Measurements from ENCODE around the gene OPCML. TPM values are rescaled to one million over a fixed set of nuclear protein-coding genes. Genes with fewer than 3 reads are reported as not detected.
A peak's percentile ranks its signal among the peaks of the same experiment; 100 is the strongest.

Gene OPCML
- total RNA-seq, 1 experiment from 2014 or later = not detected

DNA sequence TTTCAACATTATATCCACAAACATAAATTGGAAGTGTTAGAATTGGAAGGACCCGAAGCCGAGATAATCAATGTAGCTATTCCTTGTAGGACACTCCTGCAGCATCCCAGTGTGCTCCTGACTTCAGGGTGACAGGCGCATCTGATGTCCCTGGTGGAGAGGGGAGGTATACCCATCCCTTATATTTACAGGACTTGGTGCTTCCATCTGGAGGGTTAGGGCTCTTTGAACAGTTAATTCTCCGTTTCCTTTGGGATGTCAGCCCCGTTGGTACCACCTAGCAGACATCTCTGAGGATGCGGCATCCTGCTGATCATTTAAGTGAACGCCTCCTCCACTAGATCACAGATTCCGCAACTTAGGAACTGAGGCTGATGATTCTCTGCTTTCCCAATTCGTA, 451.3 kb downstream of the OPCML start:
- Histone ChIP-seq H3K36me3 (ENCODE audit: control insufficient read depth, insufficient read depth, low read length) (no peaks in the 10 kb centered on the region), H3K4me3 (ENCODE audit: low read depth in 2 of 2, low read length in 2 of 2) (no peak overlapping the region), H3K9me3 (ENCODE audit: control insufficient read depth, insufficient read depth, low read depth, low read length) (no peaks in the 10 kb centered on the region), H3K4me1 (ENCODE audit: control insufficient read depth, insufficient read depth, low read length) (no peaks in the 10 kb centered on the region), H3K27ac (ENCODE audit: low read length) (no peak overlapping the region), H3K27me3 (ENCODE audit: control insufficient read depth, insufficient read depth, low read length) (peaks cover 35% of the 10 kb centered on the region)
- DNase-seq (ENCODE audit: low read depth, low spot score) (no peak), ATAC-seq (no peak)
- intact Hi-C loops (cut with micrococcal nuclease; ENCODE audit: unreplicated experiment) = no loop called here
- ChIA-PET CTCF (interaction anchor here (1.5 kb wide), 1 partner anchor 754 kb away, joined by 4 read pairs; no protein-coding TSS in a partner anchor), POLR2A (no interaction called here)
- no TSS peak for BruUV-seq (replicated peaks)
- in situ Hi-C loops (cut with HindIII; ENCODE audit: low pct_unique_long_range_greater_than_20kb, low sequenced_read_pairs) = no loop called here
- TF ChIP-seq, protein P1, sequence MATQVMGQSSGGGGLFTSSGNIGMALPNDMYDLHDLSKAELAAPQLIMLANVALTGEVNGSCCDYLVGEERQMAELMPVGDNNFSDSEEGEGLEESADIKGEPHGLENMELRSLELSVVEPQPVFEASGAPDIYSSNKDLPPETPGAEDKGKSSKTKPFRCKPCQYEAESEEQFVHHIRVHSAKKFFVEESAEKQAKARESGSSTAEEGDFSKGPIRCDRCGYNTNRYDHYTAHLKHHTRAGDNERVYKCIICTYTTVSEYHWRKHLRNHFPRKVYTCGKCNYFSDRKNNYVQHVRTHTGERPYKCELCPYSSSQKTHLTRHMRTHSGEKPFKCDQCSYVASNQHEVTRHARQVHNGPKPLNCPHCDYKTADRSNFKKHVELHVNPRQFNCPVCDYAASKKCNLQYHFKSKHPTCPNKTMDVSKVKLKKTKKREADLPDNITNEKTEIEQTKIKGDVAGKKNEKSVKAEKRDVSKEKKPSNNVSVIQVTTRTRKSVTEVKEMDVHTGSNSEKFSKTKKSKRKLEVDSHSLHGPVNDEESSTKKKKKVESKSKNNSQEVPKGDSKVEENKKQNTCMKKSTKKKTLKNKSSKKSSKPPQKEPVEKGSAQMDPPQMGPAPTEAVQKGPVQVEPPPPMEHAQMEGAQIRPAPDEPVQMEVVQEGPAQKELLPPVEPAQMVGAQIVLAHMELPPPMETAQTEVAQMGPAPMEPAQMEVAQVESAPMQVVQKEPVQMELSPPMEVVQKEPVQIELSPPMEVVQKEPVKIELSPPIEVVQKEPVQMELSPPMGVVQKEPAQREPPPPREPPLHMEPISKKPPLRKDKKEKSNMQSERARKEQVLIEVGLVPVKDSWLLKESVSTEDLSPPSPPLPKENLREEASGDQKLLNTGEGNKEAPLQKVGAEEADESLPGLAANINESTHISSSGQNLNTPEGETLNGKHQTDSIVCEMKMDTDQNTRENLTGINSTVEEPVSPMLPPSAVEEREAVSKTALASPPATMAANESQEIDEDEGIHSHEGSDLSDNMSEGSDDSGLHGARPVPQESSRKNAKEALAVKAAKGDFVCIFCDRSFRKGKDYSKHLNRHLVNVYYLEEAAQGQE (IDR thresholded peaks at IDR 0.05; ENCODE audit: insufficient read depth in 1 of 2, low read depth in 2 of 2, low read length in 1 of 2) = no peak
- TF ChIP-seq, protein P2, sequence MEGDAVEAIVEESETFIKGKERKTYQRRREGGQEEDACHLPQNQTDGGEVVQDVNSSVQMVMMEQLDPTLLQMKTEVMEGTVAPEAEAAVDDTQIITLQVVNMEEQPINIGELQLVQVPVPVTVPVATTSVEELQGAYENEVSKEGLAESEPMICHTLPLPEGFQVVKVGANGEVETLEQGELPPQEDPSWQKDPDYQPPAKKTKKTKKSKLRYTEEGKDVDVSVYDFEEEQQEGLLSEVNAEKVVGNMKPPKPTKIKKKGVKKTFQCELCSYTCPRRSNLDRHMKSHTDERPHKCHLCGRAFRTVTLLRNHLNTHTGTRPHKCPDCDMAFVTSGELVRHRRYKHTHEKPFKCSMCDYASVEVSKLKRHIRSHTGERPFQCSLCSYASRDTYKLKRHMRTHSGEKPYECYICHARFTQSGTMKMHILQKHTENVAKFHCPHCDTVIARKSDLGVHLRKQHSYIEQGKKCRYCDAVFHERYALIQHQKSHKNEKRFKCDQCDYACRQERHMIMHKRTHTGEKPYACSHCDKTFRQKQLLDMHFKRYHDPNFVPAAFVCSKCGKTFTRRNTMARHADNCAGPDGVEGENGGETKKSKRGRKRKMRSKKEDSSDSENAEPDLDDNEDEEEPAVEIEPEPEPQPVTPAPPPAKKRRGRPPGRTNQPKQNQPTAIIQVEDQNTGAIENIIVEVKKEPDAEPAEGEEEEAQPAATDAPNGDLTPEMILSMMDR (IDR thresholded peaks at IDR 0.05) = 0 out of 2 replicates have a peak, but pooled peaks have one; percentile 10

DNA sequence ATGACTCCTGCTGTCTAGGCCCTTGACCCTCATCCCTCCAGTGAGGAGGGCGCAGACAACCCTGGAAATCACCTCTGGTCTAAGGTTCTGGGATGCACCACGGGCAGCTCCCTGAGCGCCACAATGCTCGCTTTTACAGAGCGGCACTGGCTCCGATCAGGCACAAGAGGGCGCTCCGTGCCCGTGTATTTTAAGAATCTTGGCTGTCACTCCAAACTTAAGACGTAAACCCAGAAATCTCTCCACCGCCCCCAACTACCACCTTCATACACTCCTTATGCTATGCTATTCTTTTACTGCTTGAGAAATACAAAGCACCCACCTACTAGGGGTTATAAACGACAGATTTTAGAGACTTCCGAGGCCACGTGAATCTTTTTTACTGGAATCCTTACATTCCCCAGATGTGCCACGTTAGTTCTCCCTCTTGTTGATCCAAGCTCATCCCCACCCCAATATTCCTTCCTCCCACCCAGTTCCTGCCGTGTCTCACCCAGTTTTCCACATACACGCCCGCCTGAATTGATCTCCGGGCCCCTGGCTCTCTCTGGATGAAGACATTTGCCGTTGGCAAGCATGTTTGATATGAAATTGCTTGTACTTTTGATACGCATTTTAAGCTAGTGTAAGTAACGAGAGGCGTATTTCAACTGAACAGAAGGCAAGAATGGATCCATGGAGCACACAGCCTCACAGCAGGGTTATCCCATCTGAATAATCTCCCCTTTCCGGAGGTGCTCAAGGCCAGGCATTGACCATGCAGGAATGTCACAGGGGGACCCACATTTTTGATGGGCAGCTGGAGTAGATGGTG, 453.5 kb downstream of the OPCML start:
- DNase-seq (ENCODE audit: low read depth, low spot score) (no peak), ATAC-seq (peak; percentile 83)
- Histone ChIP-seq H3K4me3 (ENCODE audit: low read depth in 2 of 2, low read length in 2 of 2) (peak overlapping the region in 1 of 2 experiments; percentile 9; a peak in 1 of 4 replicates), H3K9me3 (ENCODE audit: control insufficient read depth, insufficient read depth, low read depth, low read length) (no peaks in the 10 kb centered on the region), H3K27me3 (ENCODE audit: control insufficient read depth, insufficient read depth, low read length) (peaks cover 23% of the 10 kb centered on the region), H3K36me3 (ENCODE audit: control insufficient read depth, insufficient read depth, low read length) (no peaks in the 10 kb centered on the region), H3K27ac (ENCODE audit: low read length) (no peak overlapping the region), H3K4me1 (ENCODE audit: control insufficient read depth, insufficient read depth, low read length) (no peaks in the 10 kb centered on the region)
- POLR2A ChIA-PET = no interaction called here
- no peak for TF ChIP-seq TCF7L2 (IDR thresholded peaks at IDR 0.05; ENCODE audit: low read depth, low read length)
- TF ChIP-seq, protein P2 (IDR thresholded peaks at IDR 0.05) = peak; percentile 95
- intact Hi-C loops (cut with micrococcal nuclease; ENCODE audit: unreplicated experiment) = loop anchor here (1.0 to 2.0 kb wide), 3 partner anchors 24 to 756 kb away; no protein-coding TSS in a partner anchor
- in situ Hi-C loops (cut with HindIII; ENCODE audit: low pct_unique_long_range_greater_than_20kb, low sequenced_read_pairs) = no loop called here
- CTCF ChIA-PET = interaction anchor here (0.7 to 1.8 kb wide), 4 partner anchors 200 to 1071 kb away, joined by 3 to 15 read pairs (median 4); no protein-coding TSS in a partner anchor
- no TSS peak for BruUV-seq (replicated peaks)
